ENCODE measurements around the gene SPIRE1.

Gene SPIRE1

DNA sequence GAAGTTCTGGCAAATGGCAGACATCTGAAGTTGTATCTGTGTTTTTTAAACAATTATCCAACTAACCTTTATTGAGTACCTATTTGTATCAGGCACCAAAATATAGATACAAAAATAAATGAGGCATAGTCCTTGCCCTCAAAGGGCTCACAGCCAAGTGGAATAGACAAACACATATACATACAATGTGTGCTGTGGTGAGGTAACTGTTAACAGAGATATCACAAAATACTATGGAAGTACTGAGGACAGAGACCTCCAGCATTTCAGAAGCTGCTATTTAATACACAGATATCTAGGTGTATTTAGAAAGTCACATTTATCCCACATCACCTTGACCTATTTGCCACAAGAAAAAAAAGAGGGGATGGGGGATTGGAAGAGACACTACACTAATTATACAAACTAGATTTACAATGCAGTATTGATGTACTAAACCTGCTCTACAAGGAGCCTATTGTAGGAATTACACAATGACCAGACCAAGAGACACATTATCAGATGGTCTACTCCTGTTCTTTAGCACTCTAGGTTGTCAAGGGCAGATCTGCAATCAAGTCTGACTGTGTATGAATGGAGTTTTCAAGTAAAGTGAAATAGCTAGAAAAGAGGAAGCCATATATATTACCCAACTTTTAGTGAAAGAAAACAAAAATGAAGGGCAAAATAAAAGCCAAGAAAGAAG is 62.2 kb downstream of the SPIRE1 start:
- Histone ChIP-seq H4K91ac (ENCODE audit: low read length) (no peak overlapping the region), H2BK120ac (ENCODE audit: low read depth, low read length) (no peak overlapping the region), H2BK15ac (ENCODE audit: low read depth, poor library complexity, severe bottlenecking) (no peak overlapping the region), H4K8ac (ENCODE audit: low read length) (no peak overlapping the region), H3K4me3 (ENCODE audit: insufficient read depth in 1 of 2, low read depth in 1 of 2, low read length in 2 of 2) (no peak overlapping the region), H3K27ac (ENCODE audit: low read length, poor library complexity, severe bottlenecking) (no peak overlapping the region), H3K27me3 (ENCODE audit: control insufficient read depth in 1 of 2, insufficient read depth in 1 of 2, low read length in 2 of 2) (no peaks in the 10 kb centered on the region), H3K4ac (ENCODE audit: low read depth in 1 of 2, low read length in 2 of 2) (no peak overlapping the region), H3K23ac (ENCODE audit: low read length in 2 of 2) (no peak overlapping the region), H3K18ac (ENCODE audit: low read depth in 1 of 2, low read length in 2 of 2) (no peak overlapping the region), H2AK5ac (ENCODE audit: low read length, severe bottlenecking) (no peak overlapping the region), H2BK12ac (ENCODE audit: low read length in 2 of 2) (no peak overlapping the region), H3K36me3 (ENCODE audit: control insufficient read depth in 1 of 2, insufficient read depth in 2 of 2, low read depth in 1 of 2, low read length in 2 of 2) (no peaks in the 10 kb centered on the region), H3K79me1 (replicated peaks; ENCODE audit: low read length, poor library complexity, severe bottlenecking) (peaks cover 13% of the 10 kb centered on the region), H3K9me3 (ENCODE audit: control insufficient read depth, low read length) (no peaks in the 10 kb centered on the region), H3K4me2 (ENCODE audit: low read length, poor library complexity, severe bottlenecking) (no peak overlapping the region), H2AFZ (ENCODE audit: low read depth, low read length) (no peak overlapping the region), H3K9ac (ENCODE audit: low read length) (no peak overlapping the region), H3K4me1 (ENCODE audit: control insufficient read depth, insufficient read depth, low read depth, low read length) (peaks cover 10% of the 10 kb centered on the region), H2BK5ac (ENCODE audit: low read depth, low read length, poor library complexity, severe bottlenecking) (no peak overlapping the region), H3K14ac (ENCODE audit: low read length in 2 of 2) (no peak overlapping the region)
- DNase-seq = no peak

DNA sequence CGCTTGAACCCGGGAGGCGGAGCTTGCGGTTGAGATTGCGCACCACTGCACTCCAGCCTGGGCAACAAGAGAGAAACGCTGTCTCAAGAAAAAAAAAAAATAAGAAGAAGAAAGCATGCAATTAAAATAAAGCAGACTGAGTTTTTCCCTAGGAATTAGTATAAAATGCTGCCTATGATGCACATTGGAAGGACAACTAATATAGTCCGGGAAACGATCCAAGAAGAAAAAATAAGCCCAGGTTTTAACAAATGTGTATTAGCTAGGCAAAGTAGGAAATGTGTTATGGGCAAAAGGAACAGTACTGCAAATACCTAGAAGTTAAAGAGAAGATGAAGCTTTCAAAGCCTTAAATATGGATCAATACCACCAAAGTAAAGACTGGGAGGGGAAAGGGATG is 64.0 kb downstream of the SPIRE1 start:
- no peak overlapping the region for H4K91ac ChIP-seq (ENCODE audit: low read length)
- H3K79me1 ChIP-seq (replicated peaks; ENCODE audit: low read length, poor library complexity, severe bottlenecking) = peaks cover 16% of the 10 kb centered on the region
- H3K9me3 ChIP-seq (ENCODE audit: control insufficient read depth, low read length) = no peaks in the 10 kb centered on the region
- no peak overlapping the region for H2BK12ac ChIP-seq (ENCODE audit: low read length in 2 of 2)
- peaks cover 9% of the 10 kb centered on the region for H3K4me1 ChIP-seq (ENCODE audit: control insufficient read depth, insufficient read depth, low read depth, low read length)
- no peak overlapping the region for H3K4me2 ChIP-seq (ENCODE audit: low read length, poor library complexity, severe bottlenecking)
- H2BK5ac ChIP-seq (ENCODE audit: low read depth, low read length, poor library complexity, severe bottlenecking) = no peak overlapping the region
- no peak overlapping the region for H2AFZ ChIP-seq (ENCODE audit: low read depth, low read length)
- H3K27ac ChIP-seq (ENCODE audit: low read length, poor library complexity, severe bottlenecking) = no peak overlapping the region
- no peaks in the 10 kb centered on the region for H3K27me3 ChIP-seq (ENCODE audit: control insufficient read depth in 1 of 2, insufficient read depth in 1 of 2, low read length in 2 of 2)
- DNase-seq = no peak
- no peak overlapping the region for H3K14ac ChIP-seq (ENCODE audit: low read length in 2 of 2)
- no peak overlapping the region for H3K4ac ChIP-seq (ENCODE audit: low read depth in 1 of 2, low read length in 2 of 2)
- no peak overlapping the region for H2BK15ac ChIP-seq (ENCODE audit: low read depth, poor library complexity, severe bottlenecking)
- H3K9ac ChIP-seq (ENCODE audit: low read length) = no peak overlapping the region
- H3K23ac ChIP-seq (ENCODE audit: low read length in 2 of 2) = no peak overlapping the region
- no peak overlapping the region for H2BK120ac ChIP-seq (ENCODE audit: low read depth, low read length)
- H3K36me3 ChIP-seq (ENCODE audit: control insufficient read depth in 1 of 2, insufficient read depth in 2 of 2, low read depth in 1 of 2, low read length in 2 of 2) = no peaks in the 10 kb centered on the region
- no peak overlapping the region for H2AK5ac ChIP-seq (ENCODE audit: low read length, severe bottlenecking)
- WGBS = 95% methylated on average over 7 of the region's 8 CpGs
- no peak overlapping the region for H3K18ac ChIP-seq (ENCODE audit: low read depth in 1 of 2, low read length in 2 of 2)
- no peak overlapping the region for H3K4me3 ChIP-seq (ENCODE audit: insufficient read depth in 1 of 2, low read depth in 1 of 2, low read length in 2 of 2)
- H4K8ac ChIP-seq (ENCODE audit: low read length) = no peak overlapping the region

DNA sequence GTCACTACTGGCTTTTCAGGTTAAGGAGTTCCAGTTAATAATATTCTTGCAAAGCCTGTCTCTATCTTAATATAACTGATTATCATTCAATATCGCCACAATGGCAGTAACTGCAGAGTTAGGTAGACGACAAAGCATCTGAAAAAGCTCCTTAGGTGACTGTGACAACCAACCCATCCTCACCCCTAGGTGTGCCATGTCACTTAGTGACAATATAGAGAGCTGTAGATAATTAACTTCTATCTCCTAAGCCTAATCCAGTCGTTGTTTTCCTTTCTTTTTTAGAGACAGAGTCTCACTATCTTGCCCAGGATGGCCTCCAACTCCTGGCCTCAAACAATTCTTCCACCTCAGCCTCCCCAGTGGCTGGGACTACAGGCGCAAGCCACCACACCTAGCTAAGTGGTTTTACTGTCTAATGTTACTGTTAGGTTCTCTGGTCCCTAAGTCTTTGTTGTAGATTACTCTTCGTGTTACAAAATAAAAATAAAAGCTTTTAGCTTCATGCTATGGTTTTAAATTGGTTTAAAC is 65.2 kb downstream of the SPIRE1 start:
- H3K36me3 ChIP-seq (ENCODE audit: control insufficient read depth in 1 of 2, insufficient read depth in 2 of 2, low read depth in 1 of 2, low read length in 2 of 2) = no peaks in the 10 kb centered on the region
- no peak overlapping the region for H3K18ac ChIP-seq (ENCODE audit: low read depth in 1 of 2, low read length in 2 of 2)
- H3K4me2 ChIP-seq (ENCODE audit: low read length, poor library complexity, severe bottlenecking) = no peak overlapping the region
- no peak overlapping the region for H3K4me3 ChIP-seq (ENCODE audit: insufficient read depth in 1 of 2, low read depth in 1 of 2, low read length in 2 of 2)
- no peak overlapping the region for H3K23ac ChIP-seq (ENCODE audit: low read length in 2 of 2)
- H3K79me1 ChIP-seq (replicated peaks; ENCODE audit: low read length, poor library complexity, severe bottlenecking) = peaks cover 16% of the 10 kb centered on the region
- H2AK5ac ChIP-seq (ENCODE audit: low read length, severe bottlenecking) = no peak overlapping the region
- no peak overlapping the region for H2BK12ac ChIP-seq (ENCODE audit: low read length in 2 of 2)
- no peak overlapping the region for H3K27ac ChIP-seq (ENCODE audit: low read length, poor library complexity, severe bottlenecking)
- no peak overlapping the region for H2BK120ac ChIP-seq (ENCODE audit: low read depth, low read length)
- no peak overlapping the region for H2BK15ac ChIP-seq (ENCODE audit: low read depth, poor library complexity, severe bottlenecking)
- H4K91ac ChIP-seq (ENCODE audit: low read length) = no peak overlapping the region
- WGBS = 100% methylated on average over 4 of the region's 5 CpGs
- H3K9ac ChIP-seq (ENCODE audit: low read length) = no peak overlapping the region
- H2AFZ ChIP-seq (ENCODE audit: low read depth, low read length) = no peak overlapping the region
- H3K9me3 ChIP-seq (ENCODE audit: control insufficient read depth, low read length) = no peaks in the 10 kb centered on the region
- H3K4me1 ChIP-seq (ENCODE audit: control insufficient read depth, insufficient read depth, low read depth, low read length) = peaks cover 8% of the 10 kb centered on the region
- no peak overlapping the region for H2BK5ac ChIP-seq (ENCODE audit: low read depth, low read length, poor library complexity, severe bottlenecking)
- no peaks in the 10 kb centered on the region for H3K27me3 ChIP-seq (ENCODE audit: control insufficient read depth in 1 of 2, insufficient read depth in 1 of 2, low read length in 2 of 2)
- H3K14ac ChIP-seq (ENCODE audit: low read length in 2 of 2) = no peak overlapping the region
- DNase-seq = no peak
- H3K4ac ChIP-seq (ENCODE audit: low read depth in 1 of 2, low read length in 2 of 2) = no peak overlapping the region
- no peak overlapping the region for H4K8ac ChIP-seq (ENCODE audit: low read length)

DNA sequence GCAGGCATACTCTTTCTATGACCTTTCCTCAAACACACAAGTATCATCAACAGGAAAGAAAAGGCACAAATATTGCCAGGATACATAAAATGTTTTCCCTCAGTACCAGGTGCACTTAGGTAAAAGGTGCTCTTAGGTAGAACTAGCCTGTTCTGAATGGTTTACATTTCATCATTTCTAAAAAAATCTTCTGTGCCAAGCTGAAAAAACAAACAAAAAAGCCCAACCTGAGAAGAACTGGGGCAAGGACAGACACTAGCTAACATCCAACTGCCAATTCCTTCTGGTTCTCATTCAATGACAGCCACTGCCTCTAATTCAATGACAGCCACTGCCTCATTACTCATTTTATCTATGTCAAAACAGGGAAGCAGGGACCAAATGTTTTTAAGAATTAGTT is 68.5 kb downstream of the SPIRE1 start:
- no peak overlapping the region for H3K4me2 ChIP-seq (ENCODE audit: low read length, poor library complexity, severe bottlenecking)
- H2BK120ac ChIP-seq (ENCODE audit: low read depth, low read length) = no peak overlapping the region
- H3K27ac ChIP-seq (ENCODE audit: low read length, poor library complexity, severe bottlenecking) = no peak overlapping the region
- H3K27me3 ChIP-seq (ENCODE audit: control insufficient read depth in 1 of 2, insufficient read depth in 1 of 2, low read length in 2 of 2) = no peaks in the 10 kb centered on the region
- H4K91ac ChIP-seq (ENCODE audit: low read length) = no peak overlapping the region
- H2AFZ ChIP-seq (ENCODE audit: low read depth, low read length) = no peak overlapping the region
- no peak overlapping the region for H3K14ac ChIP-seq (ENCODE audit: low read length in 2 of 2)
- no peak for DNase-seq
- no peak overlapping the region for H3K23ac ChIP-seq (ENCODE audit: low read length in 2 of 2)
- no peak overlapping the region for H3K9ac ChIP-seq (ENCODE audit: low read length)
- H3K36me3 ChIP-seq (ENCODE audit: control insufficient read depth in 1 of 2, insufficient read depth in 2 of 2, low read depth in 1 of 2, low read length in 2 of 2) = no peaks in the 10 kb centered on the region
- H4K8ac ChIP-seq (ENCODE audit: low read length) = no peak overlapping the region
- H2BK5ac ChIP-seq (ENCODE audit: low read depth, low read length, poor library complexity, severe bottlenecking) = no peak overlapping the region
- no peak overlapping the region for H2AK5ac ChIP-seq (ENCODE audit: low read length, severe bottlenecking)
- H2BK12ac ChIP-seq (ENCODE audit: low read length in 2 of 2) = no peak overlapping the region
- no peaks in the 10 kb centered on the region for H3K9me3 ChIP-seq (ENCODE audit: control insufficient read depth, low read length)
- H3K79me1 ChIP-seq (replicated peaks; ENCODE audit: low read length, poor library complexity, severe bottlenecking) = peaks cover 21% of the 10 kb centered on the region
- no peak overlapping the region for H3K18ac ChIP-seq (ENCODE audit: low read depth in 1 of 2, low read length in 2 of 2)
- H3K4me3 ChIP-seq (ENCODE audit: insufficient read depth in 1 of 2, low read depth in 1 of 2, low read length in 2 of 2) = no peak overlapping the region
- no peak overlapping the region for H3K4ac ChIP-seq (ENCODE audit: low read depth in 1 of 2, low read length in 2 of 2)
- peaks cover 2% of the 10 kb centered on the region for H3K4me1 ChIP-seq (ENCODE audit: control insufficient read depth, insufficient read depth, low read depth, low read length)
- H2BK15ac ChIP-seq (ENCODE audit: low read depth, poor library complexity, severe bottlenecking) = no peak overlapping the region
